GM04503 (cell line): ENCODE results near the gene HIGD2A.

Experiments
- DNase-seq: peaks from one replicate; pipeline ENCODE4 v3.0.0-alpha.2; 2012; ENCODE audit warnings: low read depth

Gene HIGD2A, protein sequence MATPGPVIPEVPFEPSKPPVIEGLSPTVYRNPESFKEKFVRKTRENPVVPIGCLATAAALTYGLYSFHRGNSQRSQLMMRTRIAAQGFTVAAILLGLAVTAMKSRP

DNA sequence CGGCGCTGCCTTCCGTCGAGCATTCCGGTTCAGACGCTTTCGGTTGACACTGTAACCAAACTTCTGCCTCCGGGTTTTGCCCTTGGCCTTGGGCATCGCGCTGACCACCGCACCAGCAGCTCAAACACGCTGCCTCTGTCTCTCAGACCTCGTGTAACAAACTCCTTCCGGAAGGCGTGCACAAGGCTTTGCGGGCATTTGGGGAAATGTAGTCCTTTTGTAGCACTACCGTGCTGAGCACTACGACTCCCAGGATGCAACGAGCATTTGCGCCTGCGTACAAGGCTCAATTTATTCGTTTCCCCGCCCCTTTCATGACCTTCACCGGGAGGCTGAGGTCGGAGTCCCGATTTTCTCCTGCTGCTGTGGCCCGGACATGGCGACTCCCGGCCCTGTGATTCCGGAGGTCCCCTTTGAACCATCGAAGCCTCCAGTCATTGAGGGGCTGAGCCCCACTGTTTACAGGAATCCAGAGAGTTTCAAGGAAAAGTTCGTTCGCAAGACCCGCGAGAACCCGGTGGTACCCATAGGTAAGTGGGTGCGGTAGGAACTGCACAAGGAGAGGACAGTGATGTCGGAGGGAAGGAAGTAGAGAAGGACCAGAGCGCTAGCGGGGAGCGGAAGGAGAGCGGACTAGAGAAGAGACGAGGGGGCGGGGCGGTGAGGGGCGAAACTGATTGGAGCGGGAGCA lies at the start of gene HIGD2A, which contains the start of gene NOP16:
TSS of gene HIGD2A (plus strand) at position 308 of the 691 bp plus-strand sequence. CDS start at position 377, 69 bp downstream.
TSS of gene NOP16 (minus strand) at position 155 of the 691 bp plus-strand sequence. CDS start at position 96, 59 bp downstream.
- DNase-seq = peak; percentile 93

DNA sequence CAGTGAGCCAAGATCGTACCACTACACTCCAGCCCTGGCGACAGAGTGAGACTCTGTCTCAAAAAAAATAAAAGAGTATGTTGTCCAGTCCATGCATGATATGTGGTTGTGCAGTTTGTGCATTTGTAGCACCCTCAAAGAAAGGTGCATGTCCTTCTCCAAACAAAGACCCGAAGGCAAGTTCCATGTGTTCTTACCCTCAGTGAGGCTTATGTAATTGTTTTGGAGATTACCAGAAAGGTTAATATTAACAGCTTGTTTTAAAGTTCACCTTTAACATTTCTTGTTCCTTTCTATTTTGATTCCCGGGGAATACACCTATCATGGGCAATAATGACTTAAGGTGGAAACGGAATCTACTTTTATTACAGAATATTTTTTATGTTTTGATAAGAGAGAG lies 49.2 kb upstream of the HIGD2A start:
- DNase-seq = no peak

DNA sequence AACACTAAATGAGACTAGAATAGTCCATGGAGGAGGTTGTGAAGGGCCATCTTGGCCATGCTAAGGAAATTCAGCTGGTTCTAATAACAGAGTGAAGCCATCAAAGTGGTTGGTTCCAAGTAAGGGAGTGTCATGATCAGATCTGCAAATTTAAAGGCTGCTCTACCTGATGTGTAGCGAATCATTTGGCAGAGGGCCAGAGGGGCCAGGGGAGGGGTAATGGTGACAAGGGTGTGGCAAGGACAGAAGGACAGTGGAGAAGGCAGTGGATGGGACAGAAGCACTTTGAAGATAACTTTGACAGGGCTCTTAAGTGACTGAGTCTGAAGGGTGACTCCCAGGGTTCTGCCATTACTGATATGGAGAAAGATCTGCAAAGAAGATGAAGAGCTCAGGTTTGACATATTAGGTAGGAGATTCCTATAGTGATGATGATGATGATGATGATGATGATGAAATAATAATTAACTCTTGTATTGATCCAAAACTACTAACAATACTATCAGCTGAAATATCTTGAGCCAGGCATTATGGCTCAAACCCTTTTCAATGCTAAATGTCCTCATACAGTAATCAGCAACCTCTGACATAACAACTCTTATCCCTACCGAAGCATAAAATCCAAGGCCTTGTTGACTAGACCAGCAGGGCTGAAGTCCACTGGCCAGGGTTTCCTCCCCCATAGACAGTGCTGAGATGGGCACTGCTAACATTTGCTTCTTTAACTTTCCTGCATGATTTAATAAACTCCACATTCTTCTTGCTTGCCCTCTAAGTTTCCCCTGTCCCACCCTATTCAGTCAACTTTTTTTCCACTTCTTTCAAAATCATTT lies 47.0 kb upstream of the HIGD2A start:
- no peak for DNase-seq

DNA sequence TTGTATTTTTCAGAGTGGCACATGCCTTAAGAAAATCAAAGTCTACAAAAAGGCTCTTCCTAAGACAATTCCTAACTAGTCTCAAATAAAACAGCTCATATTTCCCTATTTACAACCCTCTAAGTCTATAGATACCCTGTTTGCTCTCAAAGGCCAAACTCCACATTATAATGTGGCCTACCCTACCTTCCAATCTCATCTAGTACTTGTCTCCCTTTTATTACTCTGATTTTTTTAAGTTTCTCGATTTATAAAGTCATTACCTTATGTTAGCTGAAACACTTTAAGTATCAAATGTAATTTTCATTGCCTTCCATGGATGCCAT lies 46.4 kb upstream of the HIGD2A start:
- DNase-seq = no peak

DNA sequence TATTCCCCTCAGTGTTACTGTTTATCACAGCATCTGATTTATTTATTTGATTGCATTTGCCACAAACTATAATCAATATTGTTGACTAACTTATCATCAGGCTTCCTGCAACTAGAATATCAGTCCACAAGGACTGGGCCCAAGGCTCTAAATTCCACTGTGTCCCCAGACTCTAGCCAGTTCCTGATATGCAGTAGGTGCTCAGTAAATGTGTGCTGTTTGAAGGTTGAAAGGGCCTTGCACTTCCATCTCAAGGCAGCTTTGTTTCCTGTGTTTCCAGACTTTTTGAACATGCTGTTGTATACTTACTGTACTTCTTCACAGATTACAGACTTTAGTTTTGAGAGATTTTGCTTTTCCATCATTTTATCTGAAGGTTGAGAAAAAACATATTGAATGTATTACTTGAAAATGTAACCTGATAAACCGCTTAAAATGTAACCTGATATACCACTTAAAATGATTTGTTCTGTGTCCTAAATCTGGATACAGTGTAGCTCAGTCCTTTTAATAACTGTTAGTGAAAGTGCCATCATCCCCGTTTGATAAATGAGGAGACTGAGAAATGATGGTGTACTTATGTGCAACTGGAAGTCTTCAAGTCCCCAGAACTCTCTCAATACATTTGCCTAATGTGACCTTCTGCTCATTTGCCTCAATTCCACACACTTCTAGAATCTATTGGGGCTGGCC lies 45.6 kb upstream of the HIGD2A start:
- DNase-seq = no peak

DNA sequence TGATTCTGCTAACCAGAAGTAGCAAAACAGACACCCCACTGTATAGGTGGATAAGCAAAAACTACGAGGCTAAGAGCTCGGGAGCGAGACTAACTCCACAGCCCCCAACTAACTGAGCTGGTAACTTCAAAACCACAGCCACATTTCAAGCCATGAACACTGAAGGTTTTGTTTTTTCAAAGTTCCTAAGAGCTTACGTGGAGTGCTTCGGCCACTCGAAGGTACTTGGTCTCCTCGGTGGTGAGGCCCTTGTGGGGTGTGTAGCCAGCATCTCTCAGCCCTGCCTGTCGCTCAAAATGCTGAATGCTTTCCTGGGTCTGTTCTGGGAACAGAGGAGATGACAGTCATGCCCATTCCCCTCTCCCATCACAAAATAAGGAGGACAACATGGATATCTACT lies 38.1 kb upstream of the HIGD2A start:
- no peak for DNase-seq

DNA sequence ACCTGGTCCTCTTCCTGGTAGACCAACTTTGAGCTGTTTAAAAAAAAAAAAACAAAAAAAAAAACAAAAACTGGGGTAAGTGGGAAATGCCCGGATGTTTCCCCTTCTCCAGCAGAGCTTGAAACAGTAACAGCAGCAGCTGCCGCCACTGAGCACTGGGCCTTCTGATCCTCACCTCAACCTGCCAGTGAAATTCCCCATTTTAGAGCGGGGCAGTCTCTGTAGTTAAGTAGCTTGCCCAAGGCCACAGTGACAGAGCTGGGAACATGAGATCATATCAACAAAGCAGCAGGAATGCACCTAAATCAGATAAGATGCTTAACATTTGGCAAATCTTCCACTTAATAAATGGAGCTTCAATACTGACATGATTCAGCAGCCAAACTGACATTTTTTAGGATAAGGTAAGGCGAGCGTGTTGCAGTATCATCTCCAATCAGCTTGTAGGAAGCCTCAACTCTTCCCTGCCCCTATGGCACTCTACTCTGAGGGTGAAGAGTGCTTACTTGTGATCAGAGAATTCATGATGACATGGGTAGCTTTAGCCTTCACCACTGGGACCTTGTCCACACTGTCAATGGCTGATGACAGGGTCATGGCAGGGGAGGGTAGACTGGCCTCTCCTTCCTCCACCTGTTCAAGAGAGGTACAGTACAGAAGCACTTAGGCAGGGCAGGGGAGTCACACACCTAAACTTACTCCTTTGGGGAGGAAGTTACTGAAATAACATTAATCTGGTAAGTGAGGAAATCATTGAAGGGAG lies 36.3 kb upstream of the HIGD2A start:
- DNase-seq = no peak

DNA sequence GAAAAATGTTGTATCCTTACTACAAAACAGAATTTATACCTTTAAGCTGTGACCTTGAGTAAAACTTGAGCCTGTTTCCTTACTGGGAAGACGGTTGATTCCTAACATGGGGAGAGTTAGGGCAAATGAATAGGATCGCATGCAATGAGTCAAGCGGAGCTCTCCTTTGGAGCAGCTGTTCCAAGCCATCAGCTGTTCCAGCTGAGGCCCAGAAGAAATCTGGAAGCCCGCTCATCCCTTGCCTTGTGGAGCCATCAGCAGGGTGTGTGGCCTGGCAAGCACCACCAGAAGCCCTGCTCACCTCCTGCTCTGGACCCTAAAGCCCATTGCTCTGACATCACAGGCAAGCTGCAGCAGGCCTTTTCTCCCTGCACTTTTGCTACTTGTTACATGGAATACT lies 35.0 kb upstream of the HIGD2A start:
- no peak for DNase-seq

DNA sequence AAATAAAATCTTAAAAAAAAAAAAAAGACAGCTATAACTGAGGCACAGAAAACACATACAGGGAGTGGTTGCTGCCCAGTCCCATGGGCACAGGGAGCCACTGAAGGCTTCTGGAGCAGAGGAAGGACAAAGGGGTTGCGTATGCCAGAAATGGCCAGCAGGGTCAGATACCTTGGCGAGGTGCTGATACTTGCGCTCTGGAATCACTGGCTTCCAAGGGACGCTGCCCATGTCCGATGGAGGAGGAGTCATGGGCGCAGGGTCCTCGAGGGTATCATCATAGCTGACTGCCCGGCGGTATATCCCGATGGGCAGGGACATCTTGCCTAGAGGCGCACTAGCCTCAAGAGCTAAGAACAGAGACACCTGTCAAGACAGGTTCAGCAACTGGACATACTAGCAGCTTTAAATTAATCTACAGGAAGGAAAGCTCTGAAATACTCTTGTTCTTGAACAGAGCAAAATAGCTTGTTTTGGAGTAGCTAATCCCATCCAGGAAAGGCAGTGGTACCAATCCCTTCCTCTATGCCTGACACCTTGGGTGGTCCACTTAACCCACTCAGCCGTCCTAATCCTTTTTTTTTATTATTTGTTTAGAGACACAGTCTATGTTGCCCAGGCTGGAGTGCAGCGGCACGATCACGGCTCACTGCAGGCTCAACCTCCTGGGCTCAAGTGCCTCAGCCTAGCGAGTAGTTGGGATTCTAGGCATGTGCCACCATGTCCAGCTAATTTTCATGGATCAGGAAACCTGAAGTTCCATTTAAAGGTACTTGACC lies 33.0 kb upstream of the HIGD2A start:
- no peak for DNase-seq

DNA sequence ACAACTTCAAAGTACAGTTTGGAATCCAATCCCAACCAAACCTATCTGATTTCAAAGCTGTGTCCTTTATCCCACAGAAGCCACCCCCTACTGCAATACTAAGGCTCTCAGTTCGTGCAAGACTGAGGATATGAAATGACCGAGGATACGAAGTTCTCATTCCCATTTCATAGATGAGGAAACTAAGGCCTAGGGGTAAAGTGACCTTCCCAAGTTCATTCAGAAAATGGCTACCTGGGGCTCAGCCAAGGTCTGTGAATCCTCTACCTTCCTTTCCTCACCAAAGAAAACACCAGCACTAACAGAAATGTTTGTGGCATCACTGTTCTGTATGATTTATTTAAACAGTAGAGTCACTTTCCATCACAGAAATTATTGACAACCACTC lies 32.4 kb upstream of the HIGD2A start:
- DNase-seq = no peak

DNA sequence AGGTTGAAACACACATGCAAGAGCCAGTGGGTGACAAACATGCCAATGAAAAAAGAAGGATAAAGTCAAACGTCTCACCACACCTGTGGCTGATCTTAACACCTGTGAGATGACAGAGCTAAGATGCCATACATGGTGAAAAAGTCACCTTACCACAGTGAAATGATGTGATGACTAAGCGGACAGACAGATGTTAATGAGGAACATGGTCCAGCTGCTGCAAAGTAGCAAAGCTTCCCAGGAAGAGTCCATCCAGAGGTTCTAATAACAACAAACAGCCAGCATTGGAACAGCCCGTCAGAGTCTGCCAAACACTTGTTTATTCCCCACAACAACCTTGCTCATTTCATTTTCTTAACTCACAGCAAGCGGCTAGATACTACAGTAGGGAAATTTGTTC lies 28.9 kb upstream of the HIGD2A start:
- no peak for DNase-seq

DNA sequence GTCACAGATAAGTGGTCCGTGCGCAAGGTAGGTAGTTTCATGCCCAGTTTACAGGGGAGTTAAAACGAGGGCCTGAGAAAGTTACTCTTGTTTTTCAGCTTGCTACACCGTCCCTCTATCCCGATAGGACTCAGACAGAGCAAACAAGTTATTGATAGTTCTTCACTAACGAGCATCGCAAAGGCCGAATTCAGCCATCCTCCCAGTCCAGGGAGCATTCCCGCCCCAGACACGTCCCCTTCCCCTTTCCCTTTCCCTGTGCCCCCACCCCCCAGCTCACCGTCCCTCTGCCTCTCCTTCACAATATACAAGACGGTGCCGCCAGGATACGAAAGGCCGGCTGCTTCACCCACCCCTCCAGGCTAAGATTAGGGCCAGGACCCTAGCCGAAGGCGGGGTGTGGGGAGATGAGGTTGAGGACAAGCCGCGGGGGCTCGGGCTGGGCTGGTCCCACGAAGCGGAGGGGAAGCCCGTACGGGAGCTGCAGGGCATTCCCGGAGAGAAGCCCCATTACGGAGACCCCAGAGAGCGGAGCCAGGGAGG lies 27.6 kb upstream of the HIGD2A start:
- DNase-seq = no peak

DNA sequence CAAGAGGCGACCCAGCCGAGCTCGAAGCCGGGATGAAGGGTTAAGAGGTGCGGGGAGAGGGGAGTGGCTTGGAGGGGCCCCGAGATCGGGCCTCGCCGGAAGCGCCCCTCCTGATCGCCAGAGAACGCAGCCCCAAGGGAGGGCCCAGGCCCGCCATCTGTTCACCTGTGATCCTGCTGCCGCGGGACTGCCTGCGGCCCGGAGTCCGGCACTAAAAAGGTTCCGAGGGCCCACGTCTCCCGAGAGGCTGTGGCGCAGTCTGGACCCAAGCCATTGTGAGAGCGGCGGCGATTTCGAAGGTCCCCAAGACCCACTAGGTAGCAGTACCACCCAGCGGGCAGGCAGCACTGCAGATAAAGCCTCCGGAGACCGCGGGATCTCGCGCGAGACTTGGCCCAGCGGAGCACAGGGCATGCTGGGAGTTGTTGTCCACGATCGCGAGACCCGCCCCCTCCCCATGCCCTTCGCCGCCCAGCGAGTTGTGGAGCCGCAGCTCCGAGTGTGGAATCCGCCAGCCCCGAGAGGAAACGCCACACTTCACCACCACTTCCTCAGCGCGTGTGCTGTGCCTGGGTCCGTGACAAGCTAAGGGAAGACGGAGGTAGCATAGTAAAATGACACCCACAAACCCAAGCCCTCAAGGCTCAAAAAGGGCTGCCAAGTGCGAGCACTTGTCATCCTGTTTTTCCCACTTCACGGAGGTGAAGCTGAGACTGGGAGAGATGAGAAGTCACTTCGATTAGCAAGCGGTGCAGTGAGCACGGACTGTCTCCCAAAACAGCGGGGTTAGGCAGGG lies 26.9 kb upstream of the HIGD2A start, which contains the start of gene KIAA1191:
TSS of gene KIAA1191 (minus strand) at position 328 of the 796 bp plus-strand sequence. CDS start 2,256 bp downstream, outside the sequence.
- peak; percentile 58 for DNase-seq

DNA sequence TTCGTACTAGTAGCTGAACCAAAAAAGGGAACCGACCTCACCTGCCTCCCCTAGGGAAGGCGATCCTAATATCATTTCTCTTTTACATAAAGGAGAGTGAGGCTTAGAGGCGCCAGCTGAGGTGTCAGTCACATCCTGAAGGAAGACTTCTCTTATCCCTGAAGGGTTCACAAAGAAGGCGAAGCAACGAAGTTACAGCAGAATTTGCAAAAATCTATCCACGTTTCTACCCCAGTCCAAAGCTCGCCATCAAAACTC lies 26.4 kb upstream of the HIGD2A start:
- no peak for DNase-seq

DNA sequence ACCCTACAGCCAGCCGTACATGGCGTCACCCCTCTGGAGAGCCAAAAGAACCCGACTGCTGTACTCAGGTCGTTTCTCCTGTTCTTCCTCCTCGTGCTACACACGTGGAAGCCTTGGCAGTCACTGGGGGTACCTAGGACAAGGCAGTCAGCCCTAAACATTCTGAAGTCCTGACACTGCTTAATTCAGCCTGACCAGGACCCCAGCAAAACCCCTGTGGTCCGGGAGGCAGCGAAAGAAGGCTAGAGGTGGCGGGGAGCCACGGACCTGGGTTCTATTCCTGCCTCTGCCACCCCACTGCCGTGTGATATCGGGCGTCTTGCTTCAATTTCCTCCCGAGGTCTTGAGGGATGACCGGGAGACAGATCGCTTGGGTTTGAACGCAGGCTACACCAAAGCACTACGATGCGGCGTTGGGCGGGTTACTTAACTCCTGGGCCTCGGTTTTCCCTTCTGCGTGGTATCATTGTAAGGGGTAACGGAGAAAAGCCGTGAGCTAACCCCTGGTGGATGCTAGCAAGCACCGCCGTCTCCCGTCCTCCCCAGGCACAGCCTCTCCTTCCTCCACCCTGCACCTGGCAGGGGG lies 23.7 kb upstream of the HIGD2A start:
- no peak for DNase-seq

DNA sequence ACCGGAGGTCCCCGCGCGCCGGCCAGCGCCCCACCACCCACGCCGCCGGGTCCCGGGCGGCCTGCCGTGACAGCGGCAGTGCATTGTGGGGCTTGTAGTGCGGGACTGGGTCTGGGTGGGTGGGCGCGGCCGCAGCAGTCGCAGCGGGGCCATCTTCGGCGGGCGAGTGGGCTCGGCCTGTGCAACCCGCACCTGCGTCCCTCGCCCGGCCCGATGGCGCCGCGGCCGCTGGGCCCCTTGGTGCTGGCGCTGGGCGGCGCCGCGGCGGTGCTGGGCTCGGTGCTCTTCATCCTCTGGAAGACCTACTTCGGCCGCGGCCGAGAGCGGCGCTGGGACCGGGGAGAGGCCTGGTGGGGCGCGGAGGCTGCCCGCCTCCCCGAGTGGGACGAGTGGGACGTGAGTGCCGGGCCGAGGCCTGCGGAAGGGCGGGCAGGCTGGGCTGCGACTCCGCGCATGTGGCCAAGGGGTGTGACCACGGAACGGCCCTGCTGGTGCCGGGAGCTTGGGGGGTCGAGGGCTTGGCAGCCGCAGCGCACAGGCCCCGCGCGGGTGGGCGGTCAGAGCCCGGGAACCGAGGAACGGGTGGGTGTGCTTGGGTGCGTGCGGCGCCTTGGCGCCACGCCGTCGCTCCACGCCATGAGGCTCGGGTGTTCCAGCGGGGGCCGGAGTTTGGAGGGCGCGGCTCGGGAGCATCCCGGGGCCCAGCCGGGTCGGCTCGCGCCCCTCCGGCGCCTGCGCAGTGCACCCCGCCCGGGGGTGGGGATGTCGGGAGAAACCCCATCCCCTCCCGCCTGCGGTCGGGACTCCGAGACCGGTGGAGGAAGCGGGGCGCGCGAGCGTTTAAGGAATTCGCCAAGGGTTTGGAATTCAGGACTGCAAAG lies 23.0 kb upstream of the HIGD2A start, which contains the start of gene ARL10:
TSS of gene ARL10 (plus strand) at position 137 of the 881 bp plus-strand sequence. CDS start at position 214, 77 bp downstream.
- DNase-seq = no peak

DNA sequence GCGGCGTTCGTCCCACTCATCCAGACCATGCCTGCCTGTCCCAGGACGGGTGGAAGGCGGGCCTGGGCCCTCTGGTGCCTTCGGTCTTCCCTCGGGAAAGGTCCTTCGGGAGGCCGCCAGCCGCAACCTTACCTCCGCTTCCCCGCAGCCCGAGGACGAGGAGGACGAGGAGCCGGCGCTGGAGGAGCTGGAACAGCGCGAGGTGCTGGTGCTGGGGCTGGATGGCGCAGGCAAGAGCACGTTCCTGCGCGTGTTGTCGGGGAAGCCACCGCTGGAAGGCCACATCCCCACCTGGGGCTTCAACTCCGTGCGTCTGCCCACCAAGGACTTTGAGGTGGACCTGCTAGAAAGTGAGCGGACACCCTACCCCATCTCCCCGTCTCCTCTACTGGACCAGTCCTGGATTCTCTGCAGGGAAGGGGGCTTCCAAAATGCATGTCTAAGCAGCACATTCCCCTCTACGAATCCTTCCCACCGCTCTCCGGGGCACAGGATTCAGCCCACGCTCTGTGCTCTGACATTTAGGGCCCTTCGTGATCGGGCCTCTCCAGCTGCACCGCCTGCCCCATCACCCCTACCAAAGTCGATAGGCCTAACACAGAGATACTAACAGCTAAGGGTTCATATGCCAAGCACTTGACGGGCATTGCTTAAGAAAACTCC lies 22.2 kb upstream of the HIGD2A start:
- no peak for DNase-seq

DNA sequence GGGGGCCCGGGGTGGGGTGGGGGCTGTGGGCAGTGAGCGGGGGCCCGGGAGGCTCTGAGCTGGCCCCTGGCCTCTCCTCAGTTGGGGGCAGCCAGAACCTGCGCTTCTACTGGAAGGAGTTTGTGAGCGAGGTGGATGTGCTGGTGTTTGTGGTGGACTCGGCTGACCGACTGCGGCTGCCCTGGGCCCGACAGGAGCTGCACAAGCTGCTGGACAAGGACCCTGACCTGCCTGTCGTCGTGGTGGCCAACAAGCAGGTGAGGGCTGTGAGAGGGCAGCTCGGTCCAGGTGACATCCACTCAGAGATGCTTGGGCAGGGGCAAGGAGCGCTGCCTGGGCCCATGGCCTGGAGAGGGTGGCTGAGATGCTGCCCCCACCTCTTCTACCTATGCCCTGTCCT lies 19.8 kb upstream of the HIGD2A start:
- no peak for DNase-seq
